ENCODE data around the gene TRAF2.
"Not testable (repeated sequence)": the region's sequence is repeated elsewhere in the genome, so short reads cannot be mapped to it uniquely, and the experiment has no call there.

The TRAF2 gene, protein sequence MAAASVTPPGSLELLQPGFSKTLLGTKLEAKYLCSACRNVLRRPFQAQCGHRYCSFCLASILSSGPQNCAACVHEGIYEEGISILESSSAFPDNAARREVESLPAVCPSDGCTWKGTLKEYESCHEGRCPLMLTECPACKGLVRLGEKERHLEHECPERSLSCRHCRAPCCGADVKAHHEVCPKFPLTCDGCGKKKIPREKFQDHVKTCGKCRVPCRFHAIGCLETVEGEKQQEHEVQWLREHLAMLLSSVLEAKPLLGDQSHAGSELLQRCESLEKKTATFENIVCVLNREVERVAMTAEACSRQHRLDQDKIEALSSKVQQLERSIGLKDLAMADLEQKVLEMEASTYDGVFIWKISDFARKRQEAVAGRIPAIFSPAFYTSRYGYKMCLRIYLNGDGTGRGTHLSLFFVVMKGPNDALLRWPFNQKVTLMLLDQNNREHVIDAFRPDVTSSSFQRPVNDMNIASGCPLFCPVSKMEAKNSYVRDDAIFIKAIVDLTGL

DNA sequence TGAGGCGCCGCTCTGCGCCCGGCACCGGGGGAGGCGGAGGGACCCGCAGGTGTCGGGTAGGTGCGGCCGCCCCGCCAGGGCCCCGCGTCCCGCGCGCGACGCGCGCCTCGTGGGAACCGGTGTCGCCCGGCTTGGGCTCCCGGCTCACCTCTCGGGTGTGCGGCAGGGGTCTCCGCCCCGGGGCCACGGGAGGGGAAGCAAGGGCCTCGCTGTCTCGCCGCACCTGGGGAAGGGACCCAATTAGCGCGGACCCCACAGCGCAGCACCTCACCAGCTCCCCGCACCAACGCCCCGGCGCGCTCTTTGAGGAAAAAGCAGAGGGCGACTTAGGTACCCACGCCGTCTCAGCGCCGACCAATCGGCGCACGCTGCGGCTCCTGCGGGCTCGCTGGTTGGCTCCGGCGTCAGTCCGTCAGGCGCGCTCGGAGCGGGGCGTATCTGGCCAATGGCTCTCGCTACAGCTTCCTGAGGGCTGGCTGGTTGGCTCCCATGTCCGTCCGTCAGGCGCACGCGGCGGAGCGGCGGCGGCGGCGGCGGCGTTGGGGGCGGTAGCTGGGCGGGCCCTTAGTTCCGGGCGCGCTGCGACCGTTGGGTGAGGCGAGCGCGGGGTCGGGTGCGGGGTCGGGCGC is at the start of gene TRAF2:
TSS of gene TRAF2 (plus strand) at position 567 of the 629 bp plus-strand sequence. CDS start 12,225 bp downstream, outside the sequence.
- peak; percentile 97 for DNase-seq

- DNase-seq: no peak
Measured at GRCh38 chr9:136837146-136837855, 49.0 kb upstream of the TRAF2 start.

- not testable (repeated sequence) for DNase-seq
Measured at GRCh38 chr9:136837856-136838277, 48.4 kb upstream of the TRAF2 start.

GRCh38 chr9:136838314-136839228 is 47.7 kb upstream of the TRAF2 start:
- no peak for DNase-seq

GRCh38 chr9:136839229-136840139 is 46.8 kb upstream of the TRAF2 start:
- no peak for DNase-seq

GRCh38 chr9:136840140-136840876 is 46.0 kb upstream of the TRAF2 start:
- no peak for DNase-seq

- DNase-seq: no peak
Measured at GRCh38 chr9:136840877-136841645, 45.3 kb upstream of the TRAF2 start.

DNA sequence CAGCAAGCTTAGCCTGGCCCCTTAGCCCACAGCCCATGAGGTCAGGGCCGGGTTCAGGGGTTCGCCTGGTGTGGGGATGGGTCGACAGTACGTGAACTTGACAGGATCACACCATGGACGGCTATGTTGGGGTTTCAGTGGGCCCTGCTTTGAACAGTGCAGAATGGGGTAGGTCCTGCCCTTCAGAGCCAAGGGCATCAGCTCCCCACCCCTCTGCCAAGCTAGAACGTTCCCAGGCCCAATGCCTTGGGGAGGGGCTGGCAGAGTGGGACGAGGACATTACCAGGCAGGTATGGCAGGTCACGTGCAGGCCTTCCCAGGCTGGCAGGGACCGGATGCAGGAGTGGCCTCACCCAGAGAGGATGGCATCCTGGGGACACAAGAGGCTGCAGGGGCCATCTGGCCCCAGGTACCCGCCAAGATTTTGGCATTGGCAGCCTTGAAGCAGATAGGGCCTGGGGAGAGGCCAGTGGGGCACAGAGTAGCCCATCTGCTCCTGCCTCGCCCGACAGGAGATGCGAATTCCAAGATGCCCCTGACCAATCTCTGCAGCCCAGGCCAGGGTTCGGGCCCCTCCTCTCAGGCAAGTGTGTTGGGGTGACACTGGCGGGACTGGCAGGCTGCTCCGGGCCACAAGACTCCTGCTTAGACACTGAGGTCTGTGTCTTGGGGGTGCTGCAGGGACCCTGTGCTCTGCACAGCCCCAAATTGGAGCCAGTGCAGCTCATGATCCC is 44.5 kb upstream of the TRAF2 start:
- not testable (repeated sequence) for DNase-seq

DNA sequence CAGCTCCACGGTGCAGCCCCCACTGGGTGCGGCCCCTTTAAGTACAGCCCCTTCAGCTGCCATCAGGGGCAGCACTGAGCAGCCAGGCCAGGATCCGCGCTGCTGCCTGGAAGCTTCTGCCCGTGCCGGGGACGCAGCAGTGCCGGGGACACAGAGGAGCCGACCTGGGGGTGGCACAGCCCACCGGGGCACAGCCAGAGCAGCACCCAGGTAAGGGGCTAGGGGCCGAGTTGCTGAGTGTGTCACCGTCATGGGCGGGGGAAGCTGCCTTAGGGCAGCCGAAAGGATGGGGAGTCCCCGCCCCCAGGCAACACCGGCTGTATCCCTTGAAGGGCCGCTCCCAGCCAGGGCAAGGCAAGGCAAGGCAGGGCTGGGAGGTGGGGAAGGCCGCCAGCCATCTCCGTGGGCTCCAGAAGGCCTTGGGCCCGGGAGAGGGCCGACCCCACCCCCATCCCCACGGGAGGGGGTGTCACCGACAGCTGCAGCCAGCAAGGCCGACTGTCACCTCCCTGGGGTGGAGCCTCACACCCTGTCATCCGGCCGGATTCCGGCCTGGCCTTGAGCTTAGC is 43.9 kb upstream of the TRAF2 start, which contains the start of gene AJM1:
TSS of gene AJM1 (plus strand) at position 99 of the 569 bp plus-strand sequence. CDS start 1,937 bp downstream, outside the sequence.
- DNase-seq: not testable (repeated sequence)

DNA sequence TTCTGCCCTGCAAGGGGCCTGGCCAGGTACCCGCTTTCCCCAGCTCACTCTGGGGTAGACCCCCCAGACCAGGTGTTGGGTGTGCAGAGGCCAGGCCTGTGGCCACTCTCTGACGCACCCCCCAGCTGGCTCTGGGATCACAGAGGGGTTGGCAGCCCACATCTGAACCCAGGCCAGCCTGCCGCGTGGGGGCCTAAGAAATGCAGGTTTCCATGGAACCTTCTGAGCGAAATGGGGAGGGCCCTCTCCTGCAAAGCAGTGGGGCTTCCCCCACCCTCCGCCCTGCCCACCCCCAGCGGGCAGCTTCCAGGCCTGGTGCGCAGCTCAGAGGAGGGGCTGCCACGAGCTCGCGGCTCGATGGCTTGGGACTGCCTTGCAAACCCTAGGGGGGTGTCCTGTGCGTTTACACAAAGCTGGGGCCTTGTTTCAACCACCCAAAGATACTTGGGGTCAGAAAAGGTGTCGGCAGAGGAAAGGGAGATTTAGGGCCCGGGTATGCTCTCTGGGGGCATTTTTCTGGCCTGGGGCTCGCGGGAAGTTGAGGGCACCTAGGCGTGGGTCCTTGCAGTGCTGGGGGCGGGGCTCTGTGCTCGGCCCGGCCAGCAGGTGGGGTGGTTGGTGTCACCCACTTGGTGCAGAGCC is 43.0 kb upstream of the TRAF2 start:
- not testable (repeated sequence) for DNase-seq

DNA sequence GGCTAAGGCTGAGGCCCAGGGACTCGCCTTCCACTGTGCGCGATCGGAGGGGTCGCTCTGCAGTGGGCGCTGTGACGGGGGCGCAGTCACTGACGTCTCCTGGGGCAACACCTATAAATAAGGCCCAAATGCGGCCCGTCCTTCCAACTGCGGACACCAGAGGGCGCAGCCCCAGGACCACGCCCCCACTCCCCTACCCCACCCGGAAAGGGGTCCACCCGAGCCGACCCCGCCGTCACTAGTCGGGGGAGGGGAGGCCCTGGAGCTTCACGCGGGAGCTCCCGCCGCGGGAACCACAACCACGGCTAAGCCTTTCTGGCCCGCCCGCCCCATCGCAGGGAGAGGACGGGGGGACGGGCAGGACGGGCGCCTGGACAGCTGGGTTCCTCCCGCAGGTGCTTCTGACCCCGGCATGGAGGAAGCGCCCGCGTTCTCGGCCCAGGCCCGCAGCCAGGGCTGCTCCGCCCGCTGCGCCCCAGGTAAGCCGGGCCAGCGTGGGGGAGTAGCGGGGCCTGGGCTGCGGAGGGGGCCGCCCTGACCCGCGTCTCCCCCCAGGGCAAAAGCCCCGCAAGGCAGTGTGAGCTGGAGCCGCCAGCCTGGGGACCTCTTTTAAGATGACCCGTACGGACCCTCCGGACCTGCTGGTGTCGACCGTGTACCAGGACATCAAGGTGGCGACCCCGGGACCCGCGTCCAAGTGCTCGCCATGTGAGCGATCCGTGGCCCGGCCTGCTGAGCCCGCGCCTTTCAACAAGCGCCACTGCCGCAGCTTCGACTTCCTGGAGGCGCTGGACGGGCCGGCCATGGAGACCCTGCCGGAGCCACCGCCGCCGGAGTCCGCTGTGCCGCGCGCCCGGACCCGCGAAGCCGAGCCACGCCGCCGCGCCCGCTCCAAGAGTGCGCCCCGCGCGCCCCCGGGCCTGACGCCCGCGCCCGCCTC is 42.2 kb upstream of the TRAF2 start:
- not testable (repeated sequence) for DNase-seq

DNA sequence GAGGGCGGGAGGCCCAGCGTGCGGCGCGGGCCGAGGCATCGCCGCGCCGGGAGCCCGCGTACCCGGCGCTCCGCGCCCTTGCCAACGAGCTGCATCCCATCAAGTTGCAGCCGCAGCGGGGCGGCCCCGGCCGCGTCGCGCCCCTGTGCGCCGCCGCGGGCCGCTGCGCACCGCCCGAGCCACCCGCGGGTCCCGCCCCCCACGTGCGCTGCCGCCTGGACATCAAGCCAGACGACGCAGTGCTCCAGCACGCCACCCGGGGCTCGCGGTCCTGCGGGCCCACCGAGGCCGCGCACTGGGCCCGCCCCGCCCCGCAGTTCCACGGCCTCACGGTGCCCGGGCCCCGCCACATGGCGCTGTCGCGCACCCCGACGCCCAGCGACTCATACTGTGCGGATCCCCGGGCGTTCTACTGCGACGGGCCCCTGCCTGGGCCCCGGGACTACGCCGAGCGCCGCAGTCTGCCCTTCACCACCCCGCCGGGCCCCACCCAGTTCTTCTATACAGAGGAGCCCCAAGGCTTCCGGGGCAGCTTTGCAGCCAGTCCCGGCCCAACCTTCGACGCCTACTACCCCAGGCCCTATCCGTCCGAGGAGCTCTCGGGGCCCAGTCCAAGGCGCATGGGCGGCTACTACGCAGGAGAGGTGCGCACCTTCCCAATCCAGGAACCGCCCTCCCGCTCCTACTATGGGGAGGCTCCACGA is 41.4 kb upstream of the TRAF2 start:
- no peak for DNase-seq

DNA sequence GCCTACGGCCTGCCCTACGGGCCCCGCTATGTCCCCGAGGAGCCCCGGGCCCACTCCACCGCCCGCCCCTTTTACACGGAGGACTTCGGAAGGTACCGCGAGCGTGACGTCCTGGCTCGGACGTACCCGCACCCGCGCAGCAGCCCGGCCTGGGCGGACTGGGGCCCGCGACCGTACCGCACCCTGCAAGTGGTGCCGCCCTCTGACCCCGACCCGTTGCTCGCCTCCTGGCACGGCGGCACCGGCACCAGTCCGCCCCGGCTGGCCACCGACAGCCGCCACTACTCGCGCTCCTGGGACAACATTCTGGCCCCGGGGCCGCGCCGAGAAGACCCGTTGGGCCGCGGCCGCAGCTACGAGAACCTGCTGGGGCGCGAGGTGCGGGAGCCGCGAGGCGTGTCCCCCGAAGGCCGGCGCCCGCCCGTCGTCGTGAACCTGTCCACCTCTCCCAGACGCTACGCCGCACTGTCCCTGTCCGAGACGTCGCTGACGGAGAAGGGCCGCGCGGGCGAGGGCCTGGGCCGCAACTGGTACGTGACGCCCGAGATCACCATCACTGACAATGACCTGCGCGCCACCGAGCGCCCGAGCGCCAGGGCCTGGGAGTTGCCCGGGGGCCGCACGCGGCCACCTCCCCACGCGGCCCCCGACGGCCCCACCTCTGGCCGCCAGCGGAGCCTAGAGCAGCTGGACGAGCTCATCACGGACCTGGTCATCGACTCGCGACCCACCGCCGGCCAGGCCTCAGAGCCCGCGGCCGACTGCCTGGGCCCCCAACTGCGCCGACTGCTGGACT is 40.7 kb upstream of the TRAF2 start:
- no peak for DNase-seq

- no peak for DNase-seq
Measured at GRCh38 chr9:136846376-136847087, 39.8 kb upstream of the TRAF2 start.

Measured in amniotic stem cell (primary cell).